Hindlimb muscle (tissue), 1 donor: ENCODE measurements around the gene PGLYRP4. TPM values are rescaled to one million over a fixed set of nuclear protein-coding genes. Genes with fewer than 3 reads are reported as not detected.
A peak's percentile ranks its signal among the peaks of the same experiment; 100 is the strongest.

Experiments used
- DNase-seq: peaks from one replicate; pipeline ENCODE4 v3.0.0-alpha.2; 2013
- polyA plus RNA-seq: library from polyadenylated mRNA; unstranded; fragments of 120-200 nt; gene quantifications from one replicate; pipeline ENCODE4 v1.2.1, GENCODE V29; 2013; ENCODE audit not compliant: insufficient read length

Gene PGLYRP4, protein sequence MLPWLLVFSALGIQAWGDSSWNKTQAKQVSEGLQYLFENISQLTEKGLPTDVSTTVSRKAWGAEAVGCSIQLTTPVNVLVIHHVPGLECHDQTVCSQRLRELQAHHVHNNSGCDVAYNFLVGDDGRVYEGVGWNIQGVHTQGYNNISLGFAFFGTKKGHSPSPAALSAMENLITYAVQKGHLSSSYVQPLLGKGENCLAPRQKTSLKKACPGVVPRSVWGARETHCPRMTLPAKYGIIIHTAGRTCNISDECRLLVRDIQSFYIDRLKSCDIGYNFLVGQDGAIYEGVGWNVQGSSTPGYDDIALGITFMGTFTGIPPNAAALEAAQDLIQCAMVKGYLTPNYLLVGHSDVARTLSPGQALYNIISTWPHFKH
- not detected for polyA plus RNA-seq

- DNase-seq, result no peak
Measured at GRCh38 chr1:153348511-153349362, at the start of gene PGLYRP4. Gene PGLYRP4, minus strand, starts transcription at chr1:153348841. Its CDS starts 909 bp downstream, at chr1:153347932.

DNA sequence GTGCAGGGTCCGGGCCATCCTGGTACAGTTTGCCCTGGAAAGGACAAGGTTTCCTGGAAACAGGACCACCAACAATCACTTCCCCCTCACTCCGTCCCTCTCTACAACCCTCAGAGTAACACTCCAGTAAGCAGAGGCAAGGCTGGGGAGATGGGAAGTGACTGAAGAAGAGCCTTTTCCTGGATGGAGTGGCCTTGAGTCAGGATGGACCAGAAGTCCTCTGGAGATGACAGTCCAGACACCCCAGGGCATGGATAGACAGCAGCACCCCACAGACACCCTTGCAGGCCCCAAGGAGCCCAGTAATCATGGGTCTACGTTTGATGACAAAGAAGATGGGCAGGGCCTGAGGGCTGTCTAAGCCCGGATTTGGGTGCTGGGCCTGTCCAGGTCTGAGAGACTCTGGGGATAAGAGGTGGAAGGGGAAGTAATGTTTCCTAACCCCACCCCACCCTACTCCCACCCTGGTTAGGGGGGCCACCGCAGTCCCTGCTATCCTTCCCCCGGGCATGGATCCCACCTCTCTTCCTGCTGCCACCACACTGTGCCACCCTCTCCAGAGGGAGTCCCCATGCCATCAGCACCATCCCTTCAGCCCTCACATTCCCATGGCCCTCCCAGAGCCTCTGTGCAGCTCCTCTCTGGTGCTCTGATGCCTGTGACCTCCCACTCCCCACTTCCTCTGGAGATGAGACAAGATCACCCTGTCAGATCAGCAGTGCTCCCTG, 49.4 kb upstream of the PGLYRP4 start:
- no peak for DNase-seq

DNA sequence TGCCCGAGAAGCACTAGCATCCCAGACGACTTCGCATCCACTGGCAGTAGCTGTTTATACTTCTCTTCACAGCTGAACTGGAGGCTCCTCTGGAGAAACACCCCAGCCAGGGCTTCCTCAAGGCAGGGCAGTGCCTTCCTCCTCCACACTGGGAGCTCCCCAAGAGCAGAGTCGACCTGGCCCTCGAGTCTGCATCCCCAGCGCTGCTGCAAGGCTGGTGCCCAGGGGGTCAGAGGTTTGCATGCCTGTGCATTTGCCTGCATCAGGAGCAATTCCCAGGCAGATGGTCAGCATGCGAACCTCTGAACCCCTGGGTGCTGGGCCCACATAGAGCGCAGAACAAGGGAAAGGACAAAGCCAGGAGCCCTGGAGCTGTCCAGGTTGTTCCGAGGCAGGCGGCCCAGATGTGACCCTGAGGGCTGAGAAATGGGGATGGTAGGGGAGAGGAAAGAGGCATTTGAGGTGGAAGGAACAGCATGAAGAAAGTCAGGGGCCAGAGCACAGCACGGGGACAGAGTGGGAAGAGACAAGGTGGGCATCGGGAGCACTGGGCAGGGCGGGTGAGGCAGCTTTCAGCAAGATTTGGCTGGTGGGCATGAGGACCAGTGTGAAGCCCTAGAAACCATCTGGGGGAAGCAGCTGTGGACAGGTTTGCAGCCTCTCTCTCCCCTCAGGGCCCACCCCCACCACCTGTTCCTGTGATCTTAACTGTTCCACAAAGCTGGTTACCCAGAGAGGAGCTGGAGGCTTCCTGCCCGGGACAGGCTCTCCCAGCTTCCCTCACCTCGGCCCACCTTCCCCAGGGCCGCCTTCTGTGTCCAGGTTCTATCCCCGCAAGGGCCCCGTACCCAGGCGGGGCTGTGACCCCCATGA, 48.6 kb upstream of the PGLYRP4 start:
- DNase-seq, result no peak

DNA sequence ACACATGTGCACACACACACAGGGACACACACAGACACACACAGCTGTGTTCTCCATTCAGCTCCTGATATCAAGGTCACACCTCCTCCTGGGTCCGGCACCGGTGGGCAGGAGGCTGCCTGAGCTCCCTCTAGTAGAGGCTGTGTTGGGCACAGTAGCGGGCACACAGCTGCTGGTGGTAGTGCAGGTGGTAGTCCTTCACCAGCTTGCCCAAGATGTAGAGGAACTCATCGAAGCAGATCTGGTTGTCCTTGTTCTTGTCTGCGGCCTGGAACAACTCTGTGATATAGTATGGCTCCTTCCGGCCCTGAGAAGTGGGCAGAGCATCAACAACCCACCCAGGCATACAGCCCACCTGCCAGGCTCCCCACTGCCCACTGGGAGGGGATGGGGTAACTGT, 47.8 kb upstream of the PGLYRP4 start:
- DNase-seq, result no peak

DNA sequence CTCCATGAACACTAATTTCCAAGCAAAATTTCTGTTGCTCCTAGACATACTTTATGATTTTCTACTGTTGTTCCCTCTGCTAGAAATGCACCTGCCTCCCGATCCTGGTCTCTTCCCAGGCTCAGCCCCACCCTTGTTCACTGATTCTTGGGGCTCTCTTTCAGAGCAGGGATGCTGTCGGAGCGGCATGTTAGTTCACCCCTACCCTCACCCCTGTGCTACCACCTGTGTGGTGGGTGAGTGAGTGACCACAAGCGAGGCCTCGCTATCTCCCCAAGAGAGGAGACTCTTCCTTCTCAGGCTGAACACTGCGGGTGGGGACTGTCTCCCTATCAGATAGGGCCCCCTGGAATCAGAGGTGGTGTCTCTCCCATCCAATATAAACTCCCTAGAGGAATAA, 47.1 kb upstream of the PGLYRP4 start:
- DNase-seq, result no peak

DNA sequence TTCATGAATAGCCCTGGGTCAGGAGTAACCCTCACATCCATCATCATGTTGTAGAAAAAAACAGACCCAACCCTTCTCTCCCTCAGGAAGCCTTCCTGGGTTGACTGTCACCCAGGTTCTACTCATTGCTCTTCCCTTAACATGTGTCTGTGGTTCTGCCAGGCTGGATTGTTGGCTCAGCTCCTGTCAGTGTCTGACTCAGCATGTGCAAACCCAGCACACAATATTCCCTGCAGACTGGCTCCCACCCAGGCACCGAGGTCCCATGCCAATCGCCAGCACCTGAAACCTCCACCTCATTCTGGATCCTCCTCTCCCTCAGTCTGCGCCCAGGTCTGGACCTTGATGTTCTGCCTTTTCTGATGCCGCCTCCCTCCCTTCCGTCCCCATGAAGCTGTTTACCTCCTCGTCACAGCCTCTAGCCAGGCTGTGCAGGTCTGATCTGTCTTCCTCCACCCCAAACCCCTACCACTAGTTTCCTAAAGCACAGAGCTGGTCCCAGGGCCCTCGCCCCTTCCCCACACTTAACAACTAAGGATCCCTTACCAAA, 46.6 kb upstream of the PGLYRP4 start:
- DNase-seq, result no peak

- no peak for DNase-seq
Measured at GRCh38 chr1:153394391-153394790, 45.8 kb upstream of the PGLYRP4 start.

DNA sequence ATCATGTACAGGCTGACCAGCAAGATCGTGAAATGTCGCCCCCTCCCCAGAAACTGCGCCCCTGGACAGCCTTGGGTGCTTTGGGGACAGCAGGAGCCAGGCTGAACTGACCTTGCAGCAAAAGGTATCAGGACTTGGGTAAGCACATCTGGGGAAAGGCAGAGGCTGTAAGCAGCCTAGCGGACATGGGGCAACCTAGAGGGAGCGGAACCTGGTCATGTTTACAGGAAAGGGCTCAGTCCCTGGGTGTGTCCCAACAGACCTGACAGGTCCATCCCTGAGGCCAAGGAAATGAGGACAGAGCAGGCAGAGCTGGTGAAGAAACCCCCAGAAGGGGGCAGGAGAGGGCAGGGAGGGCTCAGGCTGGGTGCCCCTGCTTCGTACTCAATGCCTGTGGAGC, 45.3 kb upstream of the PGLYRP4 start:
- DNase-seq, result no peak

GRCh38 chr1:153392822-153393221, 44.2 kb upstream of the PGLYRP4 start:
- no peak for DNase-seq

- DNase-seq, result no peak
Measured at GRCh38 chr1:153392258-153392657, 43.6 kb upstream of the PGLYRP4 start.

GRCh38 chr1:153390938-153391710, 42.5 kb upstream of the PGLYRP4 start, which contains the start of gene S100A8:
Gene S100A8, minus strand, starts transcription at chr1:153391073. Its CDS starts 538 bp downstream, at chr1:153390535.
- DNase-seq, result no peak

DNA sequence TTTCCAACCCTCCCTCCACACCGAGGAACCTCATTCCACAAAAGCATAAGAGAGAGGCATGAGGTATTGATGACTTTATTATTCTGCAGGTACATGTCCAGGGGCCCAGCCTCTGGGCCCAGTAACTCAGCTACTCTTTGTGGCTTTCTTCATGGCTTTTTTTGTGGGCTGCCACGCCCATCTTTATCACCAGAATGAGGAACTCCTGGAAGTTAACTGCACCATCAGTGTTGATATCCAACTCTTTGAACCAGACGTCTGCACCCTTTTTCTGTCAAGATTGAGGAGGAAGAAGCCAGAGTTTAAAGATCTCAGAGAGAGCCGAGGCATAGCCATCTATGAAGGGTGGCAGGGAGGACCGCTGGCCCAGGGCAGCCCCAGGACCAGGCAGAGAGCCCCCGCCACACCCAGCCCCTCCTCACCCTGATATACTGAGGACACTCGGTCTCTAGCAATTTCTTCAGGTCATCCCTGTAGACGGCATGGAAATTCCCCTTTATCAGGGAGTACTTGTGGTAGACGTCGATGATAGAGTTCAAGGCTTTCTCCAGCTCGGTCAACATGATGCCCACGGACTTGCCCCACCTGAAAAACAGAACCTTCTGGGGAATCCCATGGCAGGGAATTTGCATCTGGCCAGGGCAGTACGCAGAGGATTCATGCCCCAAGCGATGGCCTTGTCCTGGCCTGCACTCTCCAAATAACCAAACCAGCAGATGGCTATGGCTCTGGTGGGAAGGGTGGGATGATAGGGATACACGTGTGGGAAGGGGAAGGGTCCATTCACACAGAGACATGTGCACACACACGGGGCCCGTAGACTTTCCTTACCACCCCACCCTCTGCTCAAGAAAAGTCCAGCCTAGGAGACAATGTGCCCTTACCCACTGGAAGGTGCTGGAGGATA, 41.6 kb upstream of the PGLYRP4 start:
- DNase-seq, result no peak

- DNase-seq, result no peak
Measured at GRCh38 chr1:153389401-153389800, 40.8 kb upstream of the PGLYRP4 start.

DNA sequence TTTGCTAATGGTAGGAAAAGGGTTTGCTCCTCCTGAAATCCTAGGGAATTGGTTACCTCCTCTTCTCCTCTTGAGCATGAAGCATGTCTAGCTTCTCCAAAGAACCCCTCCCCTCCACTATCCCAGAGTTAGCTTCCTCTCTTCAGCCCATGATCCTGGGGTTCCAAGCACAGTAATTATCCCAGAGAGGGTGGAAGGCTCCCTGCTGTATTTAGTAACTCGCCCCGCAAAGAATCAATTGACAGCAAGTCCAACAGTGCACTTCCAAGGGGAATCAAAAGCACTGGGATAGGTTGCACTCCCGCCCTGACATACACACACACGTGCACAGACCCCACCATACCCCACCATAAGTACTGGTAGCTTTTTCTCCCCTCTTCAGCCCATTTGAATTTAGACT, 39.1 kb upstream of the PGLYRP4 start:
- DNase-seq, result no peak

- no peak for DNase-seq
Measured at GRCh38 chr1:153387001-153387400, 38.4 kb upstream of the PGLYRP4 start.

DNA sequence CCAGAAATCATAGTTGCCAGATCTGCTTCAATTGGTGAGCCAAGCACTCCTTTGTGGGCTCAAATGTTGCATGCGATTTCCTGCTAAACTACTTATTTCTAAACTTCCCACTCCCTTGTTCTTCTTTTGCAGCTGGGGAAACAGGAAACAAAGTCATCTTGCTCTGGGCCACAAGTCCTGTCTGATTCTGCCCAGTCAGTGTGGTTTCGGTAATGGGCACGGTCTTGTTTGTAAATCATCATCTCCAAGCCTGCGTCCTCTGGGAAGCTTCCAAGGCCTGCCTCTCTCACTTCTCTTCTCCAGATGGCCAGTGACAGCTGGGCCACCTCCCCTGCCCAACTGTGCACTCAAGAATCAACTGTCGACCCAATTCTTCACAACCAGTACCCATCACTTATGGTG, 37.9 kb upstream of the PGLYRP4 start:
- DNase-seq, result peak; percentile 29

DNA sequence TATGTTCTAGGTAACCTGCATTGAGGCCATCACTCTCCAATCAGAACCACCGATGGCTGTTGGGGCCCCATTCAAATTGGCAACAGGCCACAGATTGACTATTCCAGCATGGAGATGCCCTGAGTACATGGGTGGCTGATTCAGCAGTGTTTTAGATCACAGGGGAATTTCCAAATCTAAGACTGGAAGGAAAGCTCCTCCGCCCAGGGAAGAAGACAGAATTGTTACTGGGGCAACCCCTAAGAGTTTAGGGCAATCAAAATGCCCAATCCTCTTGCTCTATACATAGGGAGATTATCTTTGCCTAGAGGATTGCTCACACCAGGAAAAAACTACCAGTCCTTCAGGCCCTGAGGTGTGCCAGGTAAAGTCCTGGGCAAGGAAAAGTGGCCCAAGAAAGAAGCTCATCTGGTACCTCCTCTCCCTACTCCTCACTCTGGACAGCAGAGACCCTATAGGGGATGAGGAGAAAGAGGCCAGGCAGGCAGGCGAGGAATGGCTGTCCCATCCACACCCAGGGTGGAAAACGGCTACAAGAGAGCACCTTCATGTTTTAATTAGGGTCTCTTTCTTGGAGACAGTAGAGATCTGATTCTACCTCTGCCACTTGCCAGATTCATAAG, 36.4 kb upstream of the PGLYRP4 start:
- no peak for DNase-seq

- no peak for DNase-seq
Measured at GRCh38 chr1:153380711-153381110, 32.1 kb upstream of the PGLYRP4 start.

GRCh38 chr1:153379591-153379990, 30.9 kb upstream of the PGLYRP4 start:
- DNase-seq, result no peak
